SK-N-SH treated with all-trans-retinoic acid at 6 μM for 48 hours (cell line): ENCODE results near the gene NOXA1.

Experiments
- ATAC-seq: fragments of 200-7000 bp; cut with Tn5 transposase; 3 replicates; pipeline ENCODE4 v1.9.1; 2020; ENCODE audit warnings: mild to moderate bottlenecking, moderate library complexity
- ARNTL ChIP-seq: fragments of 450-650 bp; formaldehyde crosslinking; IDR thresholded peaks from 2 replicates; pipeline ENCODE4 v1.5.0; 2020; ENCODE audit warnings: low read depth, mild to moderate bottlenecking, moderate library complexity, borderline replicate concordance
- BACH2 ChIP-seq: fragments of 250-450 bp; sonication (Bioruptor Pico); IDR thresholded peaks from 2 replicates; pipeline ENCODE4 v1.9.0; 2021; ENCODE audit warnings: mild to moderate bottlenecking, borderline replicate concordance
- CSDC2 ChIP-seq: fragments of 250-450 bp; sonication (Bioruptor Pico); IDR thresholded peaks from 2 replicates; pipeline ENCODE4 v1.5.0; 2020; ENCODE audit warnings: mild to moderate bottlenecking, moderate library complexity
- ESRRG ChIP-seq: fragments of 250-450 bp; sonication (Bioruptor Pico); IDR thresholded peaks from 2 replicates; pipeline ENCODE4 v1.6.1; 2021; ENCODE audit warnings: mild to moderate bottlenecking
- GLIS3 ChIP-seq: fragments of 250-450 bp; sonication (Bioruptor Pico); IDR thresholded peaks from 2 replicates; pipeline ENCODE4 v1.5.0; 2020; ENCODE audit warnings: mild to moderate bottlenecking, moderate library complexity
- ISL1 ChIP-seq: fragments of 250-450 bp; sonication (Bioruptor Pico); IDR thresholded peaks from 2 replicates; pipeline ENCODE4 v2.1.2; 2022; ENCODE audit warnings: mild to moderate bottlenecking, moderate library complexity
- OSR1 ChIP-seq: fragments of 250-450 bp; sonication (Bioruptor Pico); IDR thresholded peaks from 2 replicates; pipeline ENCODE4 v1.8.0; 2022; ENCODE audit warnings: moderate library complexity, mild to moderate bottlenecking, inconsistent platforms
- PPARA ChIP-seq: fragments of 250-450 bp; sonication (Bioruptor Pico); IDR thresholded peaks from 2 replicates; pipeline ENCODE4 v1.5.0; 2020; ENCODE audit warnings: mild to moderate bottlenecking, borderline replicate concordance
- RARB ChIP-seq: fragments of 250-450 bp; sonication (Bioruptor Pico); IDR thresholded peaks from 2 replicates; pipeline ENCODE4 v1.8.0; 2021; ENCODE audit warnings: mild to moderate bottlenecking, moderate library complexity
- SNAI2 ChIP-seq: fragments of 250-450 bp; sonication (Bioruptor Pico); IDR thresholded peaks from 2 replicates; pipeline ENCODE4 v1.5.0; 2020; ENCODE audit warnings: mild to moderate bottlenecking, moderate library complexity
- TCF4 ChIP-seq: fragments of 250-450 bp; sonication (Bioruptor Pico); IDR thresholded peaks from 2 replicates; pipeline ENCODE4 v1.8.0; 2021; ENCODE audit warnings: mild to moderate bottlenecking, moderate library complexity, borderline replicate concordance
- TOX ChIP-seq: fragments of 250-450 bp; sonication (Bioruptor Pico); IDR thresholded peaks from 2 replicates; pipeline ENCODE4 v1.8.0; 2021; ENCODE audit warnings: mild to moderate bottlenecking, moderate library complexity, borderline replicate concordance
- ZC3H10 ChIP-seq: fragments of 250-450 bp; sonication (Bioruptor Pico); IDR thresholded peaks from 2 replicates; pipeline ENCODE4 v1.5.1; 2021; ENCODE audit warnings: mild to moderate bottlenecking, moderate library complexity
- ZFP3 ChIP-seq: fragments of 250-450 bp; sonication (Bioruptor Pico); IDR thresholded peaks from 2 replicates; pipeline ENCODE4 v1.5.0; 2020; ENCODE audit warnings: mild to moderate bottlenecking, moderate library complexity
- ZFP30 ChIP-seq: fragments of 450-650 bp; formaldehyde crosslinking; IDR thresholded peaks from 2 replicates; pipeline ENCODE4 v1.5.0; 2022; ENCODE audit warnings: mild to moderate bottlenecking, moderate library complexity
- ZNF565 ChIP-seq: fragments of 450-650 bp; formaldehyde crosslinking; conservative IDR thresholded peaks from 2 replicates; pipeline ENCODE4 v1.5.0; 2020; ENCODE audit warnings: low read depth, mild to moderate bottlenecking, moderate library complexity
- ZNF70 ChIP-seq: fragments of 450-650 bp; formaldehyde crosslinking; IDR thresholded peaks from 2 replicates; pipeline ENCODE4 v1.5.0; 2020; ENCODE audit warnings: mild to moderate bottlenecking, moderate library complexity
- ZNF8 ChIP-seq: fragments of 450-650 bp; formaldehyde crosslinking; IDR thresholded peaks from 2 replicates; pipeline ENCODE4 v1.5.0; 2020; ENCODE audit warnings: mild to moderate bottlenecking, moderate library complexity
- TF ChIP-seq, protein P1 (sequence below): fragments of 250-450 bp; sonication (Bioruptor Pico); IDR thresholded peaks from 2 replicates; pipeline ENCODE4 v1.8.0; 2021; ENCODE audit warnings: low read depth, mild to moderate bottlenecking, moderate library complexity, borderline replicate concordance
- TF ChIP-seq, protein P2 (sequence below): fragments of 250-450 bp; sonication (Bioruptor Pico); IDR thresholded peaks from 2 replicates; pipeline ENCODE4 v1.5.1; 2020; ENCODE audit warnings: low read depth, mild to moderate bottlenecking, moderate library complexity
- TF ChIP-seq, protein P3 (sequence below): fragments of 250-450 bp; sonication (Bioruptor Pico); IDR thresholded peaks from 2 replicates; pipeline ENCODE4 v1.5.1; 2021; ENCODE audit warnings: mild to moderate bottlenecking, moderate library complexity
- TF ChIP-seq, protein P4 (sequence below): fragments of 250-450 bp; sonication (Bioruptor Pico); IDR thresholded peaks from 2 replicates; pipeline ENCODE4 v1.8.0; 2020; ENCODE audit warnings: mild to moderate bottlenecking, moderate library complexity, borderline replicate concordance
- TF ChIP-seq, protein P5 (sequence below): fragments of 250-450 bp; sonication (Bioruptor Pico); IDR thresholded peaks from 2 replicates; pipeline ENCODE4 v1.5.0; 2020; ENCODE audit warnings: mild to moderate bottlenecking, moderate library complexity

Gene NOXA1

DNA sequence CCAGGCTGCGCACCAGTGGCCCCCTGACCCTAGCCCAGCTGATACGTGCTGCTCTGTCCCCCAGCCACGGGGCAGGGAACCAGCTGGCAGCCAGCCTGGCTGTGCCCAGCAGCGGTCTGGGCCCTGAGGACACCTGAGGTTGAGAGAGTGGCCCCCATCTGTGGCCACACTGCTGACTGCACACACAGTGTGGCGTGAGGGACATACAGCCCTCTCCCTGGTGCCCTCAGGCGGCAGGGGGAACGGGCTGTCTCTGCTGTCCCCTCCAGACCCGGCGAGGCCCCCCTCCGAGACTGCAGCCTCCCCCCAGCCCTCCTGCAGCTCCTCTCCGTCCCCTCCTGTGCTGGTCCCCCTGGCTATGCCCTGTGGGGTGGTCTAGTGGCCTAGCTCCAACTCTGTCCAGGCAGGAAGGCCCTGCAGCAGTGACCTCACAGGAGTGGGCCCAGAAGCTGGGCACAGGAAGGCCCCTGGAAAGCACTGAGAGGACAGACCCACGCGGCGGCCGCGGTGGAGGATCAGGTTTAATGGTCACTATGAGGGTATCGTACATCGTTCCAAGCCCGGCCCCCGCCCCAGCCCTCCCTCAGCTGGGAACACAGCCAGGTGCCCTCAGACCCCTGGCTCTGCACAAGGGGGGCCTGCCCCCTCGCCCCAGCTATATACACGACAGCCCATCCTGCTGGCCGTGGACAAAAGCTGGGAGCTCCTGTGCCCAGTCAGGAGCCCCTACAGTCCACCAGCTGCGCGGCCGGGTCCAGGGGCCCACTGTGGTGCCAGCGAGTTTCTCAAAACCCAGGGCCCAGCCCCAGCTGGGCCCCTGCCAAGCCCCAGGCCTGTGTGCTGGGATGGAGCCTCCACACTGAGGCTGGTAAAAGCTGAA lies 24.8 kb downstream of the NOXA1 start:
- no peak for ATAC-seq
- no peak for TF ChIP-seq ZFP3 (CRISPR knock-in tag)
- TF ChIP-seq, protein P1, sequence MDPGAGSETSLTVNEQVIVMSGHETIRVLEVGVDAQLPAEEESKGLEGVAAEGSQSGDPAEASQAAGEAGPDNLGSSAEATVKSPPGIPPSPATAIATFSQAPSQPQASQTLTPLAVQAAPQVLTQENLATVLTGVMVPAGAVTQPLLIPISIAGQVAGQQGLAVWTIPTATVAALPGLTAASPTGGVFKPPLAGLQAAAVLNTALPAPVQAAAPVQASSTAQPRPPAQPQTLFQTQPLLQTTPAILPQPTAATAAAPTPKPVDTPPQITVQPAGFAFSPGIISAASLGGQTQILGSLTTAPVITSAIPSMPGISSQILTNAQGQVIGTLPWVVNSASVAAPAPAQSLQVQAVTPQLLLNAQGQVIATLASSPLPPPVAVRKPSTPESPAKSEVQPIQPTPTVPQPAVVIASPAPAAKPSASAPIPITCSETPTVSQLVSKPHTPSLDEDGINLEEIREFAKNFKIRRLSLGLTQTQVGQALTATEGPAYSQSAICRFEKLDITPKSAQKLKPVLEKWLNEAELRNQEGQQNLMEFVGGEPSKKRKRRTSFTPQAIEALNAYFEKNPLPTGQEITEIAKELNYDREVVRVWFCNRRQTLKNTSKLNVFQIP (CRISPR knock-in tag), result no peak
- no peak for TF ChIP-seq GLIS3 (CRISPR knock-in tag)
- TF ChIP-seq, protein P2, sequence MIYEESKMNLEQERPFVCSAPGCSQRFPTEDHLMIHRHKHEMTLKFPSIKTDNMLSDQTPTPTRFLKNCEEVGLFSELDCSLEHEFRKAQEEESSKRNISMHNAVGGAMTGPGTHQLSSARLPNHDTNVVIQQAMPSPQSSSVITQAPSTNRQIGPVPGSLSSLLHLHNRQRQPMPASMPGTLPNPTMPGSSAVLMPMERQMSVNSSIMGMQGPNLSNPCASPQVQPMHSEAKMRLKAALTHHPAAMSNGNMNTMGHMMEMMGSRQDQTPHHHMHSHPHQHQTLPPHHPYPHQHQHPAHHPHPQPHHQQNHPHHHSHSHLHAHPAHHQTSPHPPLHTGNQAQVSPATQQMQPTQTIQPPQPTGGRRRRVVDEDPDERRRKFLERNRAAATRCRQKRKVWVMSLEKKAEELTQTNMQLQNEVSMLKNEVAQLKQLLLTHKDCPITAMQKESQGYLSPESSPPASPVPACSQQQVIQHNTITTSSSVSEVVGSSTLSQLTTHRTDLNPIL, result no peak
- no peak for TF ChIP-seq OSR1 (CRISPR knock-in tag)
- no peak for TF ChIP-seq ISL1 (CRISPR knock-in tag)
- no peak for TF ChIP-seq ZNF565 (CRISPR knock-in tag)
- TF ChIP-seq TOX, result no peak
- TF ChIP-seq, protein P3, sequence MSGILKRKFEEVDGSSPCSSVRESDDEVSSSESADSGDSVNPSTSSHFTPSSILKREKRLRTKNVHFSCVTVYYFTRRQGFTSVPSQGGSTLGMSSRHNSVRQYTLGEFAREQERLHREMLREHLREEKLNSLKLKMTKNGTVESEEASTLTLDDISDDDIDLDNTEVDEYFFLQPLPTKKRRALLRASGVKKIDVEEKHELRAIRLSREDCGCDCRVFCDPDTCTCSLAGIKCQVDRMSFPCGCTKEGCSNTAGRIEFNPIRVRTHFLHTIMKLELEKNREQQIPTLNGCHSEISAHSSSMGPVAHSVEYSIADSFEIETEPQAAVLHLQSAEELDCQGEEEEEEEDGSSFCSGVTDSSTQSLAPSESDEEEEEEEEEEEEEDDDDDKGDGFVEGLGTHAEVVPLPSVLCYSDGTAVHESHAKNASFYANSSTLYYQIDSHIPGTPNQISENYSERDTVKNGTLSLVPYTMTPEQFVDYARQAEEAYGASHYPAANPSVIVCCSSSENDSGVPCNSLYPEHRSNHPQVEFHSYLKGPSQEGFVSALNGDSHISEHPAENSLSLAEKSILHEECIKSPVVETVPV (CRISPR knock-in tag), result no peak
- TF ChIP-seq, protein P4, sequence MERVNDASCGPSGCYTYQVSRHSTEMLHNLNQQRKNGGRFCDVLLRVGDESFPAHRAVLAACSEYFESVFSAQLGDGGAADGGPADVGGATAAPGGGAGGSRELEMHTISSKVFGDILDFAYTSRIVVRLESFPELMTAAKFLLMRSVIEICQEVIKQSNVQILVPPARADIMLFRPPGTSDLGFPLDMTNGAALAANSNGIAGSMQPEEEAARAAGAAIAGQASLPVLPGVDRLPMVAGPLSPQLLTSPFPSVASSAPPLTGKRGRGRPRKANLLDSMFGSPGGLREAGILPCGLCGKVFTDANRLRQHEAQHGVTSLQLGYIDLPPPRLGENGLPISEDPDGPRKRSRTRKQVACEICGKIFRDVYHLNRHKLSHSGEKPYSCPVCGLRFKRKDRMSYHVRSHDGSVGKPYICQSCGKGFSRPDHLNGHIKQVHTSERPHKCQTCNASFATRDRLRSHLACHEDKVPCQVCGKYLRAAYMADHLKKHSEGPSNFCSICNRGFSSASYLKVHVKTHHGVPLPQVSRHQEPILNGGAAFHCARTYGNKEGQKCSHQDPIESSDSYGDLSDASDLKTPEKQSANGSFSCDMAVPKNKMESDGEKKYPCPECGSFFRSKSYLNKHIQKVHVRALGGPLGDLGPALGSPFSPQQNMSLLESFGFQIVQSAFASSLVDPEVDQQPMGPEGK (CRISPR knock-in tag), result no peak
- TF ChIP-seq TCF4 (CRISPR knock-in tag), result no peak
- TF ChIP-seq ARNTL (CRISPR knock-in tag), result no peak
- no peak for TF ChIP-seq PPARA
- TF ChIP-seq RARB (CRISPR knock-in tag), result no peak
- no peak for TF ChIP-seq ZFP30 (CRISPR knock-in tag)
- TF ChIP-seq SNAI2, result no peak
- no peak for TF ChIP-seq ZNF70 (CRISPR knock-in tag)
- TF ChIP-seq ESRRG, result no peak
- TF ChIP-seq, all 23 proteins: peak for 0

DNA sequence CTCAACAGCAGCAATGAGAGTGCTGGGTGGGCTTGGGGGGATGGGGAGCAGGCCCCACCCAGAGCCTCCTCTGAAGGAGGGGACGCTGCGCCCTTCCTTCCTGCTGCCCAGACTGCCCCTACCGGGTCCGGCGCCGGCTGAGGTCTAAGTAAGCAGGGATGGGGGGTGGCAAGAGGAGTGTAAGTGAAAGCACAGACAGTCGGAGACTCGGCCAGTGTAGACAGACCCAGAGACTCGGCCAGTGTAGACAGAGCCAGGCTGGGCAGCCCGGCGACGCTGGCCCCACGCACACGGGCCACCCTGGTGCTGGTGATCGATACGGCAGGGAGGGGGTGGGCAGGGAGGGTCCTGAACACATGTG lies 25.4 kb downstream of the NOXA1 start:
- no peak for ATAC-seq
- TF ChIP-seq BACH2 (CRISPR knock-in tag) (no peak), ZFP3 (CRISPR knock-in tag) (no peak), SNAI2 (no peak), OSR1 (CRISPR knock-in tag) (no peak), ZNF70 (CRISPR knock-in tag) (no peak), TCF4 (CRISPR knock-in tag) (no peak), ZNF8 (CRISPR knock-in tag) (no peak), GLIS3 (CRISPR knock-in tag) (no peak), ZC3H10 (CRISPR knock-in tag) (no peak), ARNTL (CRISPR knock-in tag) (no peak), TOX (no peak), CSDC2 (no peak), ISL1 (CRISPR knock-in tag) (no peak)
- TF ChIP-seq, protein P1 (CRISPR knock-in tag), result no peak
- TF ChIP-seq, protein P5, sequence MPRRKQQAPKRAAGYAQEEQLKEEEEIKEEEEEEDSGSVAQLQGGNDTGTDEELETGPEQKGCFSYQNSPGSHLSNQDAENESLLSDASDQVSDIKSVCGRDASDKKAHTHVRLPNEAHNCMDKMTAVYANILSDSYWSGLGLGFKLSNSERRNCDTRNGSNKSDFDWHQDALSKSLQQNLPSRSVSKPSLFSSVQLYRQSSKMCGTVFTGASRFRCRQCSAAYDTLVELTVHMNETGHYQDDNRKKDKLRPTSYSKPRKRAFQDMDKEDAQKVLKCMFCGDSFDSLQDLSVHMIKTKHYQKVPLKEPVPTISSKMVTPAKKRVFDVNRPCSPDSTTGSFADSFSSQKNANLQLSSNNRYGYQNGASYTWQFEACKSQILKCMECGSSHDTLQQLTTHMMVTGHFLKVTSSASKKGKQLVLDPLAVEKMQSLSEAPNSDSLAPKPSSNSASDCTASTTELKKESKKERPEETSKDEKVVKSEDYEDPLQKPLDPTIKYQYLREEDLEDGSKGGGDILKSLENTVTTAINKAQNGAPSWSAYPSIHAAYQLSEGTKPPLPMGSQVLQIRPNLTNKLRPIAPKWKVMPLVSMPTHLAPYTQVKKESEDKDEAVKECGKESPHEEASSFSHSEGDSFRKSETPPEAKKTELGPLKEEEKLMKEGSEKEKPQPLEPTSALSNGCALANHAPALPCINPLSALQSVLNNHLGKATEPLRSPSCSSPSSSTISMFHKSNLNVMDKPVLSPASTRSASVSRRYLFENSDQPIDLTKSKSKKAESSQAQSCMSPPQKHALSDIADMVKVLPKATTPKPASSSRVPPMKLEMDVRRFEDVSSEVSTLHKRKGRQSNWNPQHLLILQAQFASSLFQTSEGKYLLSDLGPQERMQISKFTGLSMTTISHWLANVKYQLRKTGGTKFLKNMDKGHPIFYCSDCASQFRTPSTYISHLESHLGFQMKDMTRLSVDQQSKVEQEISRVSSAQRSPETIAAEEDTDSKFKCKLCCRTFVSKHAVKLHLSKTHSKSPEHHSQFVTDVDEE (CRISPR knock-in tag), result no peak
- TF ChIP-seq, protein P2, result no peak
- TF ChIP-seq, protein P3 (CRISPR knock-in tag), result no peak
